Fibroblast of pulmonary artery (primary cell): ENCODE measurements around the gene PLEKHG1.

Experiments used
- DNase-seq: peaks from one replicate; pipeline ENCODE4 v3.0.0-alpha.2; 2010; ENCODE audit warnings: low read depth
- H3K4me3 ChIP-seq: replicated peaks from 2 replicates; pipeline ENCODE4 v1.5.1; 2011; ENCODE audit warnings: low read depth, mild to moderate bottlenecking, control low read depth, low read length, moderate library complexity
- TF ChIP-seq, protein P1 (sequence below): IDR thresholded peaks from 2 replicates; pipeline ENCODE4 v1.5.1; 2011; ENCODE audit warnings: mild to moderate bottlenecking, control low read depth, low read length, inconsistent platforms; ENCODE audit errors: missing control alignments

PLEKHG1 gene

DNA sequence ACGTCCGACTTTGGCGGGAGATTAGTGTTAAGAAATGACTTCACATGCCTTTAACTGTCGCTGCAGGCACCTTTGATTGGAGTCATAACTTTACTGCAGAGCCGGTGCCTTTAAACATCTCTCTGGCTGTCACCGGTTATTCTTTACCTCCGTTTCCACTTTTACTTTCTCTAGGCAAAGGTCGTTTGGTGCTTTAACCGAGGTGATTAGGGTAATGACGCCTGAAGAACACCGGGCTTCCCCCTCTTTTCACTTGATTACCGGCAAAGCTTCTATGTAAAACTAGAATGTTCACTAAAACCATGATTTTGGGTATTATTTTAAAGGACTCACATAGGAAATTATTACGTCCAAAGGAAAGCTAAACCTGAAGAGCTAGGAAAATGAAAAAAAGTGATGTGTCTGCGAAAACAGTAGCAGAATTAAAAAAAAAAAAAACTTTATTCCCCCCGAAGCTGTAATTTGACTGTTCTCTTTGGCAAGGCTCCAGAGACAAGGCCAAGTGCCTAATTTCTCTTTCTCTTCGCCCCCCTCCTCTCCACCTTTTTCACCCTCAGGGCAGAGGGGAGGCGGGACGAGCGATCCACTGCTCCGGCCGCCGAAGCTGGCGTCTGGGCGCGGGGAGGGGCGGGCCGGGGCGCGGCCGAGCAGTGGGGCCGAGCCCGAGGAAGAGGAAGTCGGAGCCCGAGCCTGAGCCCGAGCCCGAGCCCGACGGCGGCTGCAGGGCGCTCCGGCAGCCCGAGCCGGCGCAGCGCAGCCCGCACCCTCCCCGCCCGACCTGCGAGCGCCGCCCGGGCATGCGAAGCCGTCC, at the start of gene PLEKHG1:
Gene PLEKHG1 (plus strand): TSS at position 687 of the 811 bp plus-strand sequence. CDS start 133,797 bp downstream, outside the sequence.
- TF ChIP-seq, protein P1, sequence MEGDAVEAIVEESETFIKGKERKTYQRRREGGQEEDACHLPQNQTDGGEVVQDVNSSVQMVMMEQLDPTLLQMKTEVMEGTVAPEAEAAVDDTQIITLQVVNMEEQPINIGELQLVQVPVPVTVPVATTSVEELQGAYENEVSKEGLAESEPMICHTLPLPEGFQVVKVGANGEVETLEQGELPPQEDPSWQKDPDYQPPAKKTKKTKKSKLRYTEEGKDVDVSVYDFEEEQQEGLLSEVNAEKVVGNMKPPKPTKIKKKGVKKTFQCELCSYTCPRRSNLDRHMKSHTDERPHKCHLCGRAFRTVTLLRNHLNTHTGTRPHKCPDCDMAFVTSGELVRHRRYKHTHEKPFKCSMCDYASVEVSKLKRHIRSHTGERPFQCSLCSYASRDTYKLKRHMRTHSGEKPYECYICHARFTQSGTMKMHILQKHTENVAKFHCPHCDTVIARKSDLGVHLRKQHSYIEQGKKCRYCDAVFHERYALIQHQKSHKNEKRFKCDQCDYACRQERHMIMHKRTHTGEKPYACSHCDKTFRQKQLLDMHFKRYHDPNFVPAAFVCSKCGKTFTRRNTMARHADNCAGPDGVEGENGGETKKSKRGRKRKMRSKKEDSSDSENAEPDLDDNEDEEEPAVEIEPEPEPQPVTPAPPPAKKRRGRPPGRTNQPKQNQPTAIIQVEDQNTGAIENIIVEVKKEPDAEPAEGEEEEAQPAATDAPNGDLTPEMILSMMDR = no peak
- peak within 1 kb of the TSS; percentile 57 for H3K4me3 ChIP-seq
- peak; percentile 43 for DNase-seq

DNA sequence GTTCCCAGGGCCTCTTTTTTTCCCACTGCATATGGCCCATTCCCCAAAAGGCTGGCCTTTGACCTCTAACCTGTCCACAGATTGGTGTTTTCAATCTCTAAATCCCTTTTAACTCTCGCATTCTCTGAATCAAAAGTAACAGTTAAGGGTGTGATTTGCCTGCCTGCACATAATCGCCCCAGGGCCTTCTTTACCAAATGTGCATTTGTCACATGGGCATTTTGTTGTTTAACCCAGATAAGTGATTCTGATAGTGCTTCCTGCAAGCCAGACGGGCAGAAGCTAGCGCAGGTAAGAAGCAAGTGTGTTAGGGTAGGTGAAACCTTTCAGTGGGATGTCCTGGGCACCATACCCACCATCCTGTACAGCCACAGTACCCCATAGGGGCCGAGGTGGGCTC, 49.4 kb upstream of the PLEKHG1 start:
- DNase-seq = no peak
- H3K4me3 ChIP-seq = no peak overlapping the region
- TF ChIP-seq, protein P1 = no peak

DNA sequence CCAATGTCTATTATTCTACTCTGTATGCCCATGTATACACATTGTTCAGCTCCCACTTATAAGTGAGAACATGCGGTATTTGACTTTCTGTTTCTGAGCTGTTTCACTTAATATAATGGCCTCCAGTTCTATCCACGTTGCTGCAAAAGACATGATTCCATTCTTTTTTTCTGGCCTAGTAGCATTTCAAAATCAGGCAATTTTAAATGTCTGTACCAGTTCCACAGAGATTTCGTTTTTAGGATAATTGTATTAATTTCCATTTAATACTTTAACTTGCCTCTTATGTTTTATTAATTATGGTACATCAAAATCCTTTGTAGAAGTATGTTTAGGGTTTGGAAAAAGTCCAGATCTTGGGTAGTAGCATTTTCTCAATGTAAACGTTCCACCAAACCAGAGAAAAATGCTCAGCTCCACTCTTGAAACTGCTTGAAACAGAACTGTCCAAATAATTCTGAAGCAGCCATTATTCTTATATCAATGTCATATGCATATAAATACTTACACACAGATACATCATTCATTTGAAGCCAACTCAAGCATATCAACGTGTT, 42.6 kb upstream of the PLEKHG1 start:
- TF ChIP-seq, protein P1 = no peak
- H3K4me3 ChIP-seq = no peak overlapping the region
- DNase-seq = no peak

DNA sequence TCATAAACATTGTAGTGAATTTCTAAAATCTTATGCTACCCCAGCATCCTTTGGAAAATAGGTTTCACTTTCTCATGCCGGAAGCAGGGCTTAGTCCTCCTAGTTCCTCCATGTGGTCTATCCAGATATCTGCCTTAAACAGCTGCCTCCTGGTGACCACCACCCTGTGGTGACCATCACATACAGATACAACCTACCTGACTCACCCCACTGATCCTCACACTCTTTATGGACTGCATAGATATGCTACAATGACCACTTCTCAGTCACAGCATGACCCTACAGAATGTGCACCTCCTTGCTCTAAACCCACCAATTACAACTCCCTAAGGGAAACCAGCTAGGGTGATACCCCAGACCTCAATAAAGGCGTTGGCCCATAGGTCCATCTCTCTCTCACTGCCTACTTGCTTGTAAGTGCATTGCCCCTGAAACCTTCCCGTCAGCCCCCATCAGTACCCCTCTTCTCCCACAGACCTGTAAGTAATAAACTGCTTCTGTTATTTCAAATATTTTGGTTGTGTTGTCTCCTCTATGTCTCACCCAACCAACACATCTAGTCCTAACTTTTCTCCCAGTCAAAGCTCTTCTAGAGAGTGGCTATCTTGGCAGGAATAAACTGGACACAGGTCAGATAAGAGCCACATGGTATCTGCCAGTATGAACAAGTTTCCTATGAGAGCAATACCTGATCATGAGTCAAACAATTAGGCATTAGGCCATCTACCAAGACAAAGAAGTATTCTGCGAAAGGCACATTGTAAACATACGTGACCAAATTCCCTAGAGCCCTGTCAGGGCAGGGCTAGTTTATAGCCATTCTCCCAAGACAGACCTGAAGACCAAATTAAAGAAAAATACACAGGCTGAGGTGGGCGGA, 39.4 kb upstream of the PLEKHG1 start:
- no peak overlapping the region for H3K4me3 ChIP-seq
- TF ChIP-seq, protein P1 = no peak

DNA sequence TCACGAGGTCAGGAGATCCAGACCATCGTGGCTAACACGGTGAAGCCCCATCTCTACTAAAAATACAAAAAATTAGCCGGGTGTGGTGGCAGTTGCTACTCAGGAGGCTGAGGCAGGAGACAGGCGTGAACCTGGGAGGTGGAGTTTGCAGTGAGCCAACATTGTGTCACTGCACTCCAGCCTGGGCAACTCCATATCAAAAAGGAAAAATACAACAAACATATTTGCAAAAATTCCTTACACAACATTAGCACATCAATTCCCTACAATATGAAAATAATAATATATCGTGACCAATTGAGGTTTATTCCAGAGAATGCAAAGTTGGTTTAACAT, 38.8 kb upstream of the PLEKHG1 start:
- no peak overlapping the region for H3K4me3 ChIP-seq
- DNase-seq = no peak
- TF ChIP-seq, protein P1 = no peak

More for the DNA sequence above, 39.4 kb upstream of the PLEKHG1 start:
- DNase-seq = no peak

DNA sequence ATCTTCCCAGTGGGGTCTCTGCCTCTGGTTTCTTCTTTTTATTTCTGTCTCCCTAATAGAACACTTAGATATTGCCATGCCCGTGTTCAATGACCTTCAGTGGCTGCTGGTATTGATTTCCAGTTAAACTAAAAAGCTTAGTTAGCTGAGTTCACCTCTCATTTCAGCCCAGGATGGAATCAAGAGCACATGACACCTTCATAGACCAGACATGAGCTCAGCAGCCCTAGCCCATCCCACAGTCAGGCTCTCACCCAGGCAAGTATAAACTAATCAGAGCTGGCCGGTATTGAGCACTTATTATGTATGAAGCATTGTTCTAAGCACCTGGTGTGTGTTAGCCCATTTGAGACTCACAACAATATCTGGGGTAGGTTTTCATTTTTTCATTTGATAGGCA, 33.7 kb upstream of the PLEKHG1 start:
- no peak overlapping the region for H3K4me3 ChIP-seq
- TF ChIP-seq, protein P1 = no peak
- no peak for DNase-seq
